NCI-H510A treated with DMSO at 0.1 percent for 48 hours (cell line): ENCODE data around the gene PARD6G.

Source experiments
- DNase-seq: peaks from one replicate; lab custom pipeline; 2025; lab: John Stamatoyannopoulos, UW

The PARD6G gene

DNA sequence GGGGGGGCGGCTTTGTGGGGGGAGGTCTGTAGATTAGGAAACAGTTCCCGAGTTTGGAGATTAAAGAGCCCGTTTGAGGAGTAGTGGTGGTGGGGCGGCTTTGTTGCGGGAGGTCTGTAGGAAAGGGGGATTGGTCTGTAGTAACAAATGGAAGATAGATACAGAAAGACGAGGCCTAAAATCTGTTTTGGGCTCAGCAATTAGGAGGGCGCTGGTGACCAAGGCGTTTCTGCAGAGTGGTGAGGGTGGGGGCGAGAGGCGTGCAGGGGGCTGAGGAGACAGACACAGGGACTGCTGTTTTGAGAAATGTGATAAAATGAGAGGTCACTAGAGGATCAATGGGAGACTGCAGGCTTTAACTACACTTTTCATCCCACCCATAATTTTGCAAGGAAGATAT lies 139.9 kb downstream of the PARD6G start:
- no peak for DNase-seq
